GM21786 (cell line): ENCODE measurements around the gene PRKAR1B.
"Not testable (repeated sequence)": the region's sequence is repeated elsewhere in the genome, so short reads cannot be mapped to it uniquely, and the experiment has no call there.

Experiments used
- ATAC-seq: cut with Tn5 transposase; IDR thresholded peaks from one replicate; pipeline ENCODE4 v1.9.1; 2021; ENCODE audit not compliant: unreplicated experiment

The PRKAR1B gene

GRCh38 chr7:757741-758163 lies 30.7 kb upstream of the PRKAR1B start:
- ATAC-seq = no peak

- no peak for ATAC-seq
Measured at GRCh38 chr7:756928-757560, 30.0 kb upstream of the PRKAR1B start.

- no peak for ATAC-seq
Measured at GRCh38 chr7:756231-756927, 29.3 kb upstream of the PRKAR1B start.

DNA sequence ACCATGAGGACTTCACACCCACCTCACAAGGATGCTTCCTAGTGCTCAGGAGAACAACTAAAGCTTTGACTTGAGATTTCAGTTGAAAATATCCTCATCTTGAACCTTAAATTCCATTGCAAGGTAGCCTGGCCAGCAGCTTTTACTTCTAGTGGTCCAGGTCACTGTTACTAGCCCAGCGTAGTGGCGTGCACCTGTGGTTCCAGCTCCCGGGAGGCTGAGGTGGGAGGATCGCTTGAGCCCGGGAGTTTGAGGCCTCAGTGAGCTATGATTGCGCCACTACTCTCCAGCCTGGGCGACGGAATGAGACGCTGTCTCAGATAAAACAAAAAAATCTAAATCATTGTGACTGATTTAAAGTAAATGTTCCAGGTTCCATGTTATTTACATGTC lies 28.3 kb upstream of the PRKAR1B start:
- ATAC-seq = no peak

DNA sequence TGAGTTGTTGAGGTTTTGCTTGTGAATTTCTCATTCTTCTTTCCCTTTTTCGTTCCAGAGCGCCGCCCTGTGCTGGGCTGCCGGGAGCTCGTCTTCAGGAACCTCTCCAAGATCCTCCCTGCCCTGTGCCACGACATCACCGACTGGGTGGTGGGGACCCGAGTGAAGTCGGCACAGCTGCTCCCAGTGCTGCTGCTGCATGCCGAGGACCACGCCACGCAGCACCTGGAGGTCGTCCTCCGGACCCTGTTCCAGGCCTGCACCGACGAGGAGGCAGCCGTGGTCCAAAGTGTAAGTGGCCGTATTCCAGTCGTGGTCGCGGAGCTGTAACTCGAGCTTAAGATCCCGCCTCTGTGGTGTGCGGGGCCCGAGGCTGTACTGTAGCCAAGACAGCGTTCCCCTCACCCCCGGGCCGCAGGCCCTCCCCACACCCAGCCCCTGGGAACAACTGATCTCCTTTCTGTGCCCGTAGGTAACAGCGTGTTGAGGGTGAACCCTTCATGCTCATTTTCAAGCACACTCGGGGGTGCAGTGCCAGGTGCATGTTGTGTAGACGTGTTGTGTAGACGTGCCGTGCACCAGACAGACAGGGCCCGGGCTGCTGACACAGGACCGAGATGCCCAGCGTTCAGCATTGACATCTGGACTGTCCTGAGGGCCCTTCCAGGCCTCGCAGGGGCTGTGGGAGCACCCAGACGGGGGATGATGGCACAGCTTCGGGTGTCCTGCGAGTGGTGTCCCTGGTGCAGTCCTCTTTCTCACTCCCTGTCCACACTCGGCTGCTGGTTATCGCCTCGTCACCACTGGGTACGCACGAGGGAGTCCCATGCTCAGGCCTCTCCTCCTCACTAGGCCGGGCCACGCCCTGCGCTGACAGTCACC lies 27.7 kb upstream of the PRKAR1B start:
- ATAC-seq = no peak

DNA sequence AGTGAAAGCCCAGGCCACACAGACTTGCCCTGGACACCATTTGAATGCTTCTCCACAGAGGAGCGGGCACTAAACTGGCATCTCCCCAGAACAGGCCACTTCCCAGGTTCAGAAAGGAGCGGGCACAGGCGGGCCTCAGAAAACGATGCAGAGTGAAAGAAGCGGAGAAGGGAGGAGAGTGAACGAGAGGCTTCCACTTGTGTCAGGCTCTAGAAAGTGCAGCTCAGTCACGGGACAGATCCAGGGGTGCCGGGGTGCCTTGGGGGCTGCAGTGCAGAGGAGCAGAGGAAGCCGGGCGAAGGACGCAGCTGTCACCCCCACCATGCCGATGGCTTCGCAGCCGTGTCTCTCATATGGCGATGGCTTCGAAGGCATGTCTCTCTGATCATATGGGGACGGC lies 26.1 kb upstream of the PRKAR1B start:
- no peak for ATAC-seq

GRCh38 chr7:752256-752655 lies 25.2 kb upstream of the PRKAR1B start:
- ATAC-seq = not testable (repeated sequence)

DNA sequence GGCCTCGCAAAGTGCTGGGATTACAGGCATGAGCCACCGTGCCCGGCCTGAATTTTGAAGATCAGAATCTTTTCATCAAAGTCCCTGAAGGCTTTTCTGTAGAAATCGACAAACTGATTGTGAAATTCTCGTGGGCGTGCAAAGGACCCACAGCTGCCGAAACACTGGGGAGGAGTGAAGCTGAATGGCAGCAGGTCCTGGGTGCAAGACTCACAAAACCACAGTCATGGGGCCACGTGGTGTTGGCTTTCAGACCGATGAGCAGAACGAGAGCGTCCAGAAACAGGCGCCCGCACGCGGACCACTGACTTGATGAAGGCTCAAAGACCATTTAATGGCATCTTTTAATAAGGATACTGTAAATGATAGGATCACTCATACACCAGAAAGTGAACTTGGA lies 24.7 kb upstream of the PRKAR1B start:
- no peak for ATAC-seq

DNA sequence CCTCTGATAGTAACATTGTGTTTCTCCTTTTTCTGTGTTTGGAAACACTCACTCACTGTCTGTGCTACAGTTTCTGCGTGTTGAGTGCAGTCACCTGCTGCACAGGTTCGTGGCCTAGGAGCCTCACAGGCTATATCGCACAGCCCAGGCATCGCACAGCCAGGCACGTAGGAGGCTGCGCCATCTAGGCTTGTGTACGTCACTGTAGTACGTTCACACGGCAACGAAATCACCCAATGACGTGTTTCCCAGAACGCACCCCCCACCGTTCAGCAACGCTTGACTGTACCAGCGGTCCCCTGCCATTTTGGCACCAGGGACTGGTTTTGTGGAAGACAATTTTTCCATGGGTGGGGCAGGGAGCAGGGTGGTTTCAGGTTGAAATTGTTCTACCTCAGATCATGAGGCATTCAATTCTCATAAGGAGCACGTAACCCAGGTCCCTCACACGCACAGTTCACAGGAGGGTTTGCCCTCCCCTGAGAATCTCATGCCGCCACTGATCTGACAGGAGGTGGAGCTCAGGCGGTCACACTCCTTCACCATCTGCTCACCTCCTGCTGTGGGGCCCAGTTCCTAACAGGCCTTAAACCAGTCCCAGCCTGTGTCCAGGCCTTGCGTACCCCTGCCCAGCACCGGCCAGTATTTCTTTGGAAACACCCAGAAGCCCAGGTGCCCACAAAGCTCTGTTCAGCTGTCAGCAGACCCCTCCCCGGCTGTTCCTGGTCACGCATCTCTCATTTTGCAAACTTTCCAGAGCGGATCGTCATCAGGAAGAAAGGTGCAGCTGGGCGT lies 23.2 kb upstream of the PRKAR1B start:
- no peak for ATAC-seq

DNA sequence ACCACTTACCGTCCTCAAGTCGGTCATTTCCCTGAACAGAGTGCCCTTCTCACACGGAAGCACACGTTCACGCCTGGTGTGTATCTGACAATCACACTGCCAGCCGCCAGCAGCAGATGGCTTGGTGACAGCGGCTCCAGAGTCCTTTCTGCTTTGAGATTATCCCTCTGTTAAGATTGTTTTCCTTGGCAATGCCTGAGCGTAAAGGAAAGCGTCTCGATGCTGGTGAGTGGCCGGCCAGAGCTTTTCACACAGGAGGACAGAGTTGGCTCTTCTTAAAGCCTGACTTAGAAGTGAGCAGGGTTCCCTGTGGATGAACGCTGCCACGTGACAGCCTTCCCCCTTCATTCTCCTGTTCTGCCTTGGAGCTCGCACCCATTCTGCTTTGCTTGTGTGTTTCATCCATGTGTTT lies 22.1 kb upstream of the PRKAR1B start:
- ATAC-seq = no peak

DNA sequence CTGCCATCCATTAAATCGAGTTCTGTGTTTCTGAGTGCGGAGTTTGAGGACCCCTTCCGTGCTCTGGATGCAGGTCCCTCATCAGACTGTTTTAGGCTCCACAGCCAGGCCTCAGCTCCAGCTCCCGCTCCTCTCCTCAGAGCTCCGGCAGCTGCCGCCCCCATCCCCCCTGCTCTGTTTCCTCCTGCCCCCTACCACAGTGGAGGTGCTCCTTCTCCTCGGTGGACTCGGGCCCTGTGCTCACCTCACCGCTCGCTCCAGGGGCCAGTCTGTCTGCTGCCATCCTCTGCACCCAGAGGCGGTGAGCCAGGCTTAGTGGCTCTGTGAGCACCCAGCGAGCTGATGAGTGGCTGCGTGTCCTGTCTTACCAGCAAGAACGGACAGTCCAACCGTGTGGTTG lies 21.4 kb upstream of the PRKAR1B start:
- no peak for ATAC-seq

- no peak for ATAC-seq
Measured at GRCh38 chr7:747186-747585, 20.1 kb upstream of the PRKAR1B start.

DNA sequence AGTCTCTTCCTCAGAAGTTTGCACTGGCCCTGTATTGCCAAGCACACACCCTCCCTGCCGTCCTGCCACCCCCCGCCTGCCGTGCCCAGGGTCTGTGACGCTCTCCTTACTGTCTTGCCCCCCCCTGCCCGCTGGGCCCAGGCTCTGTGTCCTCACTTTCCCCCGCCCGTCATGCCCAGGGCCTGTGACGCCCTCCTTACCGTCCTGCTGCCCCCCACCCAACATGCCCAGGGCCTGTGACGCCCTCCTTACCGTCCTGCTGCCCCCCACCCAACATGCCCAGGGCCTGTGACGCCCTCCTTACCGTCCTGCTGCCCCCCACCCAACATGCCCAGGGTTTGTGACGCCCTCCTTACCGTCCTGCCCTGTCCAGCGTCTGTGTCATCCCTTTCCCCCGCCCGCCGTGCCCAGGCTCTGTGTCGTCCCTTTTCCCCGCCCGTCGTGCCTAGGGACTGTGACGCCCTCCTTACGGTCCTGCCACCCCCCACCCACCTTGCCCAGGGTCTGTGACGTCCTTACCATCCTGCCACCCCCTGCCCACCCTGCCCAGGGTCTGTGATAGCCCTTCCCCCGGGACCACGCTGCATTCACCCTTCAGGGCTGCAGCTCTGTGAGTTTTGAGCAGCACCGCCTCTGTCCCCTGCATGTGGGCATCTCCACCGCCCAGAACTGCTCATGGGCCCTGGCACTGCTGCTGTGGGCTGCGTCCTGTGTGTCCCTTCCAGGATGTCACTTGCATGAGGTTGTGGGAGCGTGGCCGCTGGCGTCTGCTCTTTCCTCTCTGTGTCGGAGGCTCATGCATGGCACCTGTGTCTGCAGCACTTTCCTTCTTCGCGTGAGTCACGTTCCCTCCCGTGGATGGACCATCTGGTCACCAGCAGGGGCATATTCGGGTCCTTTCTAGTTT lies 19.3 kb upstream of the PRKAR1B start:
- ATAC-seq = no peak

DNA sequence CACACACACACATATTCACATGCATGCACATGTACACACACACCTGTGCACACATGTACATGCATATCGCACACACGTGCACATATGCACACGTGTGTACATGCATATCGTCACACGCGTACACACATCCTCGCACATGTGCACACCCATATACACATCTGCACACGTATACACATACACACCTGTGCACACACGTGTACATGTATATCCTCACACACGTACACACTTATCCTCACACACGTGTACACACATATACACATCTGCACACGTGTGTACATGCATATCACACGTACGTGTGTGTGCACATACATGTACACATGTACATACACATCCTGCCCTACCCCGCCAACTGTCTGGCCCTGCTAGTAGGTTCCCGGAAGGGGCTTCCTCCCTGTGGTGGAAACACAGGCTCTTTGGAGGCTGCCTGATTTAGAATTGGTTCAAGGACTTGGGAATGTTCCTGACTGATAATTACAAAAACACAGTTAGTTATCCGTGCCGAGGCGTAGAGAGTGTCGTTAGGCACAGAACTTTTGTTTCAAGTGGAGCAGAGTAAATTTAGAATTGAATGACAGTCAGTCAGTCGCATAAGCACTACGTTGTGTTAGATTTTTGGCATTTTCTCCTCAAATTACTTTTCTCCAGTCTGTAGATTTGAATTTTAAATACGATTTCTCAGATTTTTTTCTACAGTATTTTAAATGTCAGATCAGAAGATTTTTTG lies 18.5 kb upstream of the PRKAR1B start:
- no peak for ATAC-seq

DNA sequence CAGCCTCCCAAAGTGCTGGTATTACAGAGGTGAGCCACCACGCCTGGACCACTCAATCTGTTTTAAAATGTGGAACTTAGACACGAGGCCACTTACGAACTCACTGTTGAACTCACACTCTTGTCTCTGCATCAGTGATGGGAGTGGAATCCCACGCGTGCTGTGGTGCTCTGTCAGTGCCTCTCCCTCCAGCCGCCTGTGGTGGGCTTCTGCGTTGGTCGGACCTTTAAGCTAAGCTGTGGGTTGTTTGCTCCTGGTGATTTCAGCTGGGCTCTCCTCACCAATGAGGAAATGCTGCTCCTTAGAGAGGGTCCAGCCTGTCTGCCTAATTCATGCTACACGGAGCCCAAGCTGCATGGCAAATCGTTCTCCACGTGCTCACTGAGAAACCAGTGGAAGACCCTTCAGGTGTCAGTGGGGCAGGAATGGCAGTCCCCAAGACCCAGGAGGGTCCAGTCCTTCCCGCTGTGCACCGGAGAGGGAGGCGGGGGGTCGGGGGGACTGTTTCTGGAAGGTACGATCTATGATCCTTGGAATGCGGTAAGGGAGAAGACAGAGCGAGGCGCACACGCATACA lies 17.9 kb upstream of the PRKAR1B start:
- ATAC-seq = no peak

DNA sequence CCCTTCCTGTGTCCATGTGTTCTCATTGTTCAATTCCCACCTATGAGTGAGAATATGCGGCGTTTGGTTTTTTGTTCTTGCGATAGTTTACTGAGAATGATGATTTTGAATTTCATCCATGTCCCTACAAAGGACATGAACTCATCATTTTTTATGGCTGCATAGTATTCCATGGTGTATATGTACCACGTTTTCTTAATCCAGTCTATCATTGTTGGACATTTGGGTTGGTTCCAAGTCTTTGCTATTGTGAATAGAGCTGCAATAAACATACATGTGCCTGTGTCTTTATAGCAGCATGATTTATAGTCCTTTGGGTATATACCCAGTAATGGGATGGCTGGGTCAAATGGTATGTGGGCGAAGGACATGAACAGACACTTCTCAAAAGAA lies 17.0 kb upstream of the PRKAR1B start:
- ATAC-seq = not testable (repeated sequence)

- ATAC-seq = not testable (repeated sequence)
Measured at GRCh38 chr7:743341-744127, 16.5 kb upstream of the PRKAR1B start.

DNA sequence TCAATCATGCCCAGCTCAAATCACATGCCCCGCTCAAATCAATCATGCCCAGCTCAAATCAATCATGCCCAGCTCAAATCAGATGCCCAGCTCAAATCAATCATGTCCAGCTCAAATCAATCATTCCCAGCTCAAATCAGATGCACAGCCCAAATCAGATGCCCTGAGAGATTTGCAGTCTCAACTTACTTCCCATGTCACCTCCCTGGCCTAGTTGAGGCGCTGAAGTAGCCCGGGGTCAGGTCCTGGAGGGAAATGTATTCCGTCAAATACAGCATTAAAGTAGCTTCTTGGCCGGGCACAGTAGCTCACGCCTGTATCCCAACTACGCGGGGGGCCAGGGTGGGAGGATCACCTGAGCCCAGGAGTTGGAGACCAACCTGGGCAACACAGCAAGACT lies 15.7 kb upstream of the PRKAR1B start:
- ATAC-seq = no peak
